GM04503 (cell line): ENCODE measurements around the gene TP53RK.
"Not testable (repeated sequence)": the region's sequence is repeated elsewhere in the genome, so short reads cannot be mapped to it uniquely, and the experiment has no call there.

Experiments
- DNase-seq: peaks from one replicate; pipeline ENCODE4 v3.0.0-alpha.2; 2012; ENCODE audit warnings: low read depth

Gene TP53RK

GRCh38 chr20:46683011-46683667, 6.1 kb downstream of the TP53RK start:
- DNase-seq, result no peak

GRCh38 chr20:46682063-46682821, 7.0 kb downstream of the TP53RK start:
- DNase-seq, result no peak

DNA sequence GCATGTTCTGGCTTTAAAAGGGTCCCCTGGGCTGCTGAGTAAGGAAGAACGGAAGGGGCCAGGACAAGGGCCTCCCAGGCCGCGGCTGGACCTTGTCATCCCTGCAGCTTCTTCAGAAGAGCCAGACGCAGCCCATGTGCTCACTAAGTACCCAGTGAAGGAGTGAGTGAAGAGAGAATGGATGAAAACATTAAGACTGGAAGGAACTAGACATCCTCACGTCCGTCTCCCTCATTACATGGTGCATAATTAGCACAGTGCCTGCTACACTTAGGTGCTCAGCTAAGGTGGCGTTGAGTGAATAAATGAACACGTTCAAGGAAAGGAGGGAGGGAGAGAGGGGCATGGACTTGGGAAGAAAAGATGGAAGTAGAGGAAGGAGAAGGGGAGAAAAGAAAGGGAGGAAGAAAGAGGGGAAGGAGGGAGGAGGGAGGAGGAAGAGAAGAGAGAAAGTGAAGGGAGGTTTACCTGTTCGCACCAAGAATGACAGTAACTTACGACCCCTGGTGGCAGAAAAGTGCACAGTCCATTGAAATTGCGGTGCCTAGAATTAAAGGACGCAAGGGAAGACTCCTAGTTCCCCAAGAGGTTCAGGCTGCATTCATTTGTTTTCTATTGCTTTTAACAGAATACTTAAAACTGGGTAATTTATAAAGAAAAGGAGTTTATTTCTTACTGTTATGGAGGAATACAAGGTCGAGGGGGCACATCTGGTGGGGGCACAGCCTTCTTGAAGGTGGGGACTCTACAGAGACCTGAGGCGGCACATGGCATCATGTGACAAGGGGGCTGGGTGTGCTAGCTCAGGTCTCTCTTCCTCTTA, 8.0 kb downstream of the TP53RK start:
- DNase-seq, result no peak

GRCh38 chr20:46680684-46681031, 8.6 kb downstream of the TP53RK start:
- no peak for DNase-seq

- no peak for DNase-seq
Measured at GRCh38 chr20:46678516-46678915, 10.7 kb downstream of the TP53RK start.

DNA sequence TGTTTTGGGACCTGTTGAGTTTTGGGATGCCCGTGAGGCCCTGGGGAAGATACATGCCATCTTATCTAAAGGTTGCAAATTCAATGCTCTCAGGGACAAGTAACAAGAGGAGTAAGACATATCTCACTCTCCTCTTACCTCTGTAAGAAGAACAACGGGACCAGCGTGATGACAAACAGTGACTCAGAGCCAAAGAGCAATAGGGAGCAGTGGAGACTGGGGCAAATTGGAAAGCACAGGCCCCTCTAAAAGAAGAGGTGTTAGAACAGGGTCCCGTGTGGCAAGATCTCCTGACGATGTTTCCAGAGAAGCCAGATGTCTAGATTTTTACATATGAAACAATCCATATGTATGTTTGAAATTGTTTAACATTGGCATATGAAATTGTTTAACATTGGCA, 11.6 kb downstream of the TP53RK start:
- DNase-seq, result no peak

DNA sequence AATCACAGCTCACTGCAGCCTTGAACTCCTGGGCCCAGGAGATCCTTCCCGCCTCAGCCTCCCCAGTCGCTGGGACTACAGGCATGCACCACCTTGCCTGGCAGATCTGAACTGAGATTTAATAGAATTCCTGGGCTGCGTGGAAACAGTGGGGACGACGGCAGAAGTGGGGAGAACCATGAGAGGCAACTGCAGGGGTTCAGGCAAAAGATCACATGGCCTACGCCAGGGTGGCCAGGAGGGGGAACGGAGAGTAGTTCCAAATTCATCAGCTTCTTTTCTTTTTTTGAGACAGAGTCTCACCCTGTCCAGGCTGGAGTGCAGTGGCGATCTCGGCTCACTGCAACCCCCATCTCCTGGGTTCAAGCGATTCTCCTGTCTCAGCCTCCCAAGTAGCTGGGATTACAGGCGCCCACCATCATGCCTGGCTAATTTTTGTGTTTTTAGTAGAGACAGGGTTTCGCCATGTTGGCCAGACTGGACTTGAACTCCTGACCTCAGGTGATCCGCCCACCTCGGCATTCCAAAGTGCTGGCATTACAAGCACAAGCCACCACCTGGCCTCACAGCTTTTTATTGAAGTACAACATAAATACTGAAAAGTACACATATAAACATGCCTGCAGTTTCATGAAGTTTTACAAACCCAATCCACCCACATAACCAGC, 12.5 kb downstream of the TP53RK start:
- DNase-seq, result not testable (repeated sequence)

GRCh38 chr20:46674253-46675083, 14.8 kb downstream of the TP53RK start:
- no peak for DNase-seq

DNA sequence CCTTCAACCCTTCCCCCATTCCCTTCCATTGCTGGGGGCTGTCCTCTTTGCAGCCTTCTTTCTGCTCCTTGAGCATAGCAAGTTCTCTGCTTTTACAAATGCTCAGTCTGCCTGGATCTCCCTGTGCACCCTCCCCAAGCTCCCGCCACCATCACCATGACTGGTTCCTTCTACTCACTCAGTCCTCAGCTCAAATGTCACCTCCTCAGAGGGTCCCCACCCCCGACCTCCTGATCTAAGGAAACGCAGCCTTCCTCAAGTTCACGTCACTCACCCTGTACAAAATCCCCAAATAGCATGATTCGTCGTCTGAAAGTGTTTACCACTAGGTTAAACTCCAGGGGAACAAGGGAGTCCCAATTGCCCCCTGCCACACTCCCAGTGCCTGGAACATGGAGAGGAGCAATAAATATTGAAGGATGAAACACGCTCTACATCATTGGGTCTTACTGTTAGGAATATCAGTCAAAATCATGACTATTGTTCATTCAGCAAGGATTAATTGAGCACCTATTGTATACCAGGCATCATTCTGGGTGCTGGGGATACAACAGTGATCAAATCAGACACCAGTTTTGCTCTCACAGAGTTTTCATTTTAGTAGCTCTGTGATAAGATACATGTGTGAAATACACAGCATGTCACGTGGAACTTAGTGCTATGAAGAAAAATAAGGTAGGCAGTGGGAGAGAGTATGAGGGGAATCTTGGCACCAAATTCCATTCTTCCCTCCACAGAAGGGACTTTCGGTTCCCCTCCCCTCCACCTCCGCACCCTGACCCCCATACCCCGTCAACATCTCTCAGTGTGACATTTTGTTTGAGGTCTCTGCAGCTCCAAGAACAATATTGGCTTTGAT, 15.6 kb downstream of the TP53RK start:
- DNase-seq, result no peak

- DNase-seq, result no peak
Measured at GRCh38 chr20:46672543-46673148, 16.6 kb downstream of the TP53RK start.

- DNase-seq, result no peak
Measured at GRCh38 chr20:46671866-46672542, 17.2 kb downstream of the TP53RK start.

DNA sequence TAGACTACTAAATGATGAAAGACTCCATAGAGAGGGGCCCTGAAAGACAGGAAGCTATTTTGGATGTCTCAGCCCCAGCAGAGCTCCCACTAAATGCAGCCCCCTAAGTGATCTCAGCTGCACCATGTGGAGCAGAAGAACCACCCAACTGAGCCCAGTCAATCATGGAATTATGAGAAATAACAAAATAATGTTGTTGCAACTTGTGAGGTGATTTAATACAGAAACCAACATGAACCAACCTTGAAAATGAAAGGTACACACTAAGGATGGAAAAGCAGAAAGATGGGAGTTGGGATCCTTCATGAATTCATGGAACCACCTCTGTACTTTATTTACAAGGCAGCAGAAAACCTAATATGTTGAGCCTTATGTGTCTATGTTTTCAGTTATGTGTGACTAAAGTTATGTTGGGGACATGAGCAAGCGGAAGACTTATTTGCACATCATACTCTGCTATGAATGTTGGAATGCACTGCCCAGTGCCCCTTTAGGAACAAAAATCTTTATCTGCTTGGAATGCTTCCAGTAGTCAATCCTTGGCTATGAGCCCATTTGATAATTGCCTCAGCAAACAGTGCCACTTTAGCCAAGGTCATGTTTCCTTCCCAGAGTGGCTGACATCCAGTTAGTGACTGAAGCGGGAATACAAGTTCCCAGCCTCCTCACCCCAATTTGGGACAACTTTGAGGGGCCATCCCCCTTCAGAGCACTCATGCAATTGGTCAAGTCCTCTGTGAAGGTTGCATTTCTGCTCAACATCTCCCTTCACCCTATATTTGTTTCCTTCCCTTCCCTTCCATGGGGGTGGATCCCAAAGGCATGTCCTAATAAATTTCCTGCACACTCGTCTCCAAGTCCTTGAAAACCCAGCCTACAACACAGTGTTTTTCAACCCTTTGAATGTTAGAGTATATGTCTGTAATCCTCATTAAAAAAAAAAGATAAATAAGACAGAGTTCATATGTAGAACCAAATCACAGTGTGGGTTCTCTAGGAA, 18.4 kb downstream of the TP53RK start:
- DNase-seq, result no peak

DNA sequence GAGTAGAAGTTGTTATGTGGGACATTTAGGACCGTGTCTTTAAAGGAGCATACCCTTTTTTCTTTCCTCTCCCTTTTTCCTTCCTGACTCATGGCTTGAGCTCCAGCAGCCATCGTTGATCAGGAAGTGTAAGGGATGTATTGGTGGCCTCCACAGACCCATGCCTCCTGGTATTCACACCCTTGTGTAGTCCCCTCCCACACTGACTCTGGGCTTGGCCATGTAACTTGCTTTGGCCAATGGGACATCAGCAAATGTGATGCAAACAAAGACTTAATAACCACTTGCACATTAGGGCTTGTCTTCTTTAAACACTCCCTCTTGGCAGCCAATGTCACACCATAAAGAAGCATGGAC, 19.0 kb downstream of the TP53RK start:
- no peak for DNase-seq

GRCh38 chr20:46666818-46667515, 22.3 kb downstream of the TP53RK start:
- DNase-seq, result no peak

GRCh38 chr20:46666306-46666705, 22.9 kb downstream of the TP53RK start:
- DNase-seq, result no peak

DNA sequence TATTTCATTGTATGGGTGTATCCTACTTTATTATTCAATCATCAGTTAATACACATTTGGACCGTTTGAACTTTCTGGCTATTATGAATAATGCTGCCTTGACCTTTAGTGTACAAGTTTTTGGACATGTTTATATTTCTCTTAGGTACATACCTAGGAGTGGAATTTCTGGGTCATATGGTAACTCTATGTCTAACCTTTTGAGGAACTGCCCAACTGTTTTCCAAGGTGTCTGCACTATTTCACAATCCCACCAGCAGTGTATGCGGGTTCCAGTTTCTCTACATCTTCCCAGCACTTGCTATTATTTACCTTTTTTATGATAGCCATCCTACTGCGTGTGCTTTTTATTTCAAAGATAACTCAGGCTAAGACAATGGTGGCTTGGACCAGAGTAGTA, 23.6 kb downstream of the TP53RK start:
- DNase-seq, result no peak

DNA sequence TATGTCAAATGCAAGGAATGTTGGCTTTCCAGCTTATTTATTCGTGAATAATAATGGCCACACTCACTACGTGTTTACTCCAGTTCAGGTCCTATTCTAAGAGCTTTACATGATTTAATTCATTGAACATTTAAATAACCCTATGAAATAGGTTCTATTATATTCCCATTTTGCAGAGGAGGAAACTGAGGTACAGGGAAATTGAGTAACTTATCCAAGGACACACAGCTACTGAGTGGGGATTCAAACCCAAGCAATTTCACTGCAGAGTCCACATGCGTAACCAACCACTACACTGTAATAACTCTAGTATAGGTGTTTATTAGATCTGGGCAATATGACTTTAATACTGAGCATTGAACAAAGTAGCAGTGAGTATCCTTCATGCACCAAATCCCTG, 25.7 kb downstream of the TP53RK start:
- DNase-seq, result no peak

DNA sequence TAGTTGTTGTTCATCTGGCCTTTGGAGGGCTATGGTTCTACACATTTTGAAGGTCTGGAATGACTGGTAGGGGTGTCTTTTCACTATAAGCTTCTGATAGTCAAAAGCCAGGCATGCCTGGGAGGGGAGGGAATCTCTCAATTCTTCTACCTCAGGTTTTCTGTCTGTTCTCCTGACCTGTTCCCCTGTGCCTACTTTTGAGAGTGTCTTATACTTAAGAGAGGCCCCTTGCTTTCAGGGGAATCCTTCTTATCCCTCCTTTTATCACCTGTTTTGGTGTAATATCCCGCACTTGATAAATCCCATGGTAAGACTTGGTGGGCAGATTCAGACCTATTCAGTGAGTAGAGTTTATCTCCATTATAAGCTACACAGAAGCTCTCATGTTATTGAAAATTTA, 27.6 kb downstream of the TP53RK start:
- no peak for DNase-seq
